GM18907 (cell line): ENCODE data around the gene CD79B.
"Not testable (repeated sequence)": the region's sequence is repeated elsewhere in the genome, so short reads cannot be mapped to it uniquely, and the experiment has no call there.

ENCODE experiments used
- ATAC-seq: cut with Tn5 transposase; IDR thresholded peaks from one replicate; pipeline ENCODE4 v1.9.1; 2021; ENCODE audit warnings: mild to moderate bottlenecking, moderate library complexity; ENCODE audit not compliant: unreplicated experiment

The CD79B gene

DNA sequence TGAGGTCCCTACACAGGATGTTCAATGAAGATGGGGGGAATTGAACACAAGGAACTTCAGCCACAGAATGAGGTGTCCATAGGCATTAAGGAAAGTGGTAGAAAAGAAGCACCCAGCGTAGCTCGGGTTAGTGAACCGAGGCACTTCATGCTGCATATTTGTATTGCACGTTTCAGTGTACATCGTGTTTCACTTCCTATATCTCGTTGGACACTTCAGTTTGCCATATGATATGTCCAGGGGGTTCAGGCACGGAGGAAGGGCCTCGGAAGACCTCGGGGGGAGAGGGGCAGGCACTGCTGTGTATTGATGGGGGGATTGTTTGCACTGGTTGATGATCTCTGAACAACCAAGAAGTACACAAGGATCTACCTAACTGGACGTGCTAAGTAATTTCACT lies 16.4 kb downstream of the CD79B start:
- ATAC-seq, result not testable (repeated sequence)

DNA sequence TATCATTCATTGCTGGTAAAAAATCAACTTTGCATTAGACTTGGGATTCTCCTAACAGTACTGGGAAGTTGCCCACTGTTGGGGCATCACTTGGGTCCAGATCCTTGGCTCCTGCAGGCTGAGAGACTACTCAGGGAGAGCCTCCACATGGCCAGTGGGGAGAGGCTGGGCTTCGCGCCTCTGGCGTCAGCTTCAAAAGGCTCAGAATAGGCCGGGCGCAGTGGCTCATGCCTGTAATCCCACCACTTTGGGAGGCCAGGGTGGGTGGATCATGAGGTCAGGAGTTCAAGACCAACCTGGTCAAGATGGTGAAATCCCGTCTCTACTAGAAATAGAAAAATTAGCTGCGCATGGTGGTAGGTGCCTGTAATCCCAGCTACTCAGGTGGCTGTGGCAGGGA lies 17.7 kb downstream of the CD79B start:
- ATAC-seq, result no peak

DNA sequence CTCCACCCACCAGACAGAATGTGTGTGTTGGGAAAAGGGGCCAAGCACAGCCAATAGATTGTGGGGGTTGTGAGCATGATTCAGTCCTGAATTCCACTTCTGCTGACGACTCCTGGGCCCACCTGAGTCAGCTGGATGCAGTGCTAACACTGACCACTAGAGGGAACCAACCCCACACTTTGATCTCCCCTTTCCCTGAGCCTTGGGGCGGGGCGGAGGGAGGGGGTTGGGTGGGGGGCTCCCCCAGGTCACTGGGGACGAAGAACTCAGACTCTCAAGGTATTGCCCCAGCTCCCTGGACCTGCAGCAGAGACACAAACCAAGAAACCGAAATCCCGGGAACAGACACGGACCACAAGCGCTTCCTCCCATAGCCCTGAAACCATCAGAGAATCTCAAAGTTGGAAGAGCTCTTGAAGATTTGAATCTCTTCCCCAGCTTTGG lies 20.5 kb downstream of the CD79B start:
- ATAC-seq, result no peak

DNA sequence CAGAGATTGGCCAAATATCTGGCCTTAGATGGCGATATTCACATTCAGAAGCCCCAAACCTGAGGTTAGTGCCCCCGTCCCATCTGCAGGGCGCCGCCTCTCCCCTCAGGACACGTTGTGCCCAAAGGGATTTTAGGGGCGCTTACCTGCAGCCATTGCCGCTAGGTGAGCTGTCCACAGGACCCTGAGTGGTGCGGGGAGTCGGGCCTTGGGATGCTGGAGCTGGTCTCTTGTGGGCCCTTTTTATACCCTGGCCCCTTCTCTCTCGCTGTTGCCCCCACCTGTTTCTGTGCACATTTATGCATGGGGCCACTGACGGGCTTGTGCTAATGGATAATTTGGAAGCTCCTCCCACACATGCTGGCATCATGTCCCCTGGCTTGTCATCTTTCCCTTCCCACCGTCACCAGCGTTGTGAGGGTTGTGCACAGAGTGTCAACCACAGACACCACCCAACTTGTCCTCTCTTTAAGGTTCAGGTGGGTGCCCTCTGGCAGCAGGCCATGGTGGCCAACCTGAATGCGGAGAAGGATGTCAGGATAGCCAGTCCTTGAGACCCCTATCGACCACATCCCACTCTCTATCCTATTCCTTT lies 21.0 kb downstream of the CD79B start, which contains the start of gene CSHL1:
CSHL1 (minus strand) TSS at position 218 of the 595 bp plus-strand sequence; CDS start at position 156, 62 bp downstream.
- ATAC-seq, result no peak

DNA sequence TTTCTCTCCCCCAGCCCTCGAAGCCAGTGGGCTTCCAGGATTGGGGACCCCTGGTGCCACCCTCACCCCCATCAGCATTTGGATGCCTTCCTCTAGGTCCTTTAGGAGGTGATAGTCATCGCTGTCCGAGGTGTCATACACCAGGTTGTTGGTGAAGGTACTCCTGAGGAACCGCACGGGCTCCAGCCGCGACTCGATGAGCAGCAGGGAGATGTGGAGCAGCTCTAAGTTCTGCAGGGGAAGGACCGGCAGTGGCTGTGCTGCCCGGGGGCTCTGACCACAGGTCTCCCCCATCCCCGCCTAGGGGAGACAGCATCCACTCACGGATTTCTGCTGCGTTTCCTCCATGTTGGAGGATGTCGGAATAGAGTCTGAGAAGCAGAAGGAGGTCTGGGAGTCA lies 22.0 kb downstream of the CD79B start:
- no peak for ATAC-seq

DNA sequence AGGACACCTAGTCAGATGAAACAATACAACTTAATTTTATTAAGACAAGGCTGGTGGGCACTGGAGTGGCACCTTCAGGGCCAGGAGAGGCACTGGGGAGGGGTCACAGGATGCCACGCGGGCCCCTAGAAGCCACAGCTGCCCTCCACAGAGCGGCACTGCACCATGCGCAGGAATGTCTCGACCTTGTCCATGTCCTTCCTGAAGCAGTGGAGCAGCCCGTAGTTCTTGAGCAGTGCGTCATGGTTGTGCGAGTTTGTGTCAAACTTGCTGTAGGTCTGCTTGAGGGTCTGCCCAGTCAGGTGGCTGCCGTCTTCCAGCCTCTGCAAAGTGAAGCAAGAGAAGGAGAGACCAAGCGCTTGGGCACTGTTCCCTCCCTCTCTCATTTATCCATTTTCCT lies 22.5 kb downstream of the CD79B start:
- not testable (repeated sequence) for ATAC-seq

DNA sequence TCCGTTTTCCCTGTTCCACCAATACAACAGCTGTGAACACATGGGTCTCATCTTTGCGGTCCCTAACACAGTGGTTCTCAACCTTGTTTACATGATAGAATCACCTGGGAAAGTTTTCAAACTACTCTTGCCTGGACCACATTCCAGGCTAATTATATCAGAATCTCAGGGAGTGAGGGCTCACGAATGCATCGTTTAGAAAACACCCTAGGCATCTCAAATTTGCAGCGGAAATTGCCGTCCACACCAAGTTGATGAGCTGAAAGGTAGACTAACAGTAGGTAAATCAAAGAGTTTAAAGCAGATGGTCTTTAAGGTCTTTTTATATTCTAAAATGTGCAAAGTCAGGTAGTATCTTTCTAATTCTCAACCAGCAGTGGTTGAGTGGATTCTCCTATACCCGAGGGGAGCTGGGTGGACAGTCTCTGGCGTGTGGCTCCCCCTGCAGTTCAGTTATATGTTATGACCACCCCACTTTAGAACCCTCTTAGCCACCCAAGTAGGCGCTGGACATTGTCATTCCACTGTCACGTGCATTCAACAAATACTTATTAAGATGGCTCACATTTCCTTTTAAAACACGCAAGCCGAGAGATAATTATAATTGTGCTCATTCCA lies 24.9 kb downstream of the CD79B start:
- ATAC-seq, result not testable (repeated sequence)

DNA sequence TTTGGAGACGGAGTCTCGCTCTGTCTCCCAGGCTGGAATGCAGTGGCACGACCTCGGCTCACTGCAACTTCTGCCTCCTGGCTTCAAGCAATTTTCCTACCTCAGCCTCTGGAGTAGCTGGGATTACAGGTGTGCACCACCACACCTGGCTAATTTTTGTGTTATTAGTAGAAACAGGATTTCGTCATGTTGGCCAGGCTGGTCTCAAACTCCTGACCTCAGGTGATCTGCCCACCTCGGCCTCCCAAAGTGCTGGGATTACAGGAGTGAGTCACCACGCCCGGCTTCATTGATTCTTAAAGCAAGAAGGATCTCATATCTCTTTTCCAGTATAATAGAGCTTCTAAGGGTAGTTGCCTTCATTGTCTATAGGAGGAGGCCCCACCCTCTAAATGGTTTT lies 27.3 kb downstream of the CD79B start:
- ATAC-seq, result not testable (repeated sequence)

DNA sequence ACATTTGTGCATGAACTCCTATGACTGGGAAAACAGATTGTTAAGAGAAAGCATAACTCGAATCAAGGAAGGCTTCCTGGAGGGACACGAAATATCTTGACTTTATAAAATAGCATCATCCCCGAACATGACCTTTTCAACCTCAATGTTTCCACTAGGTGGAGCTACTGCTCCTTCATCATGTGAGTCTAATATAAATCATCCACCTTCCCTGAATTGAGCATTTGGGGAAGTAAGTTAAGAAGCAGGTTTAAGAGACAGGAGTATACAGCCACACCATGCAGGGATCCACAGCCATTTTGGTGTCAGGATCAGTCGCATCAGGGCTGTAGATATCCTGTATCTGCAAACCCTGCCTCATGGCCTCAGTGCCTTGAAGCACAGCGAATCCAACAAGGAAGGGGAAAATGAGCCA lies 28.3 kb downstream of the CD79B start:
- ATAC-seq, result not testable (repeated sequence)

DNA sequence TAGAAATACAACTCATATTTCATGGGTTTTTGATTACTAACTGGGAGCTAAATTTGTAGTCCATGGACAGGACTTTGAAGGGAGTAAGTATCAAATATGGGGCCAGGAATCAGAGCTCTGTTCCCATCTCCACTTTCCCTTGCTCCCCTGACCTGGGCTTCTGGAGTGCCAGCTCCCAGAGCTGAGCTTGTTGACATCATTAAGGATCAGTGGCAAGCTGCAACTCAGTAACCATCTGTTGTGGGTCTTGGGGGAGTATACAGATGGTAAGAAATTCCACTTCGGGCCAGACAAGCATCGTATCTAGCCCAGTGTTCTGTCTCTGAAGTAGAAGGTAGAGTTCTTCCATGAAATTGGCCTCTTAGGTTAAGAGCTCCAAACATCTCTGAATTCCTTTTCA lies 30.2 kb downstream of the CD79B start:
- not testable (repeated sequence) for ATAC-seq

DNA sequence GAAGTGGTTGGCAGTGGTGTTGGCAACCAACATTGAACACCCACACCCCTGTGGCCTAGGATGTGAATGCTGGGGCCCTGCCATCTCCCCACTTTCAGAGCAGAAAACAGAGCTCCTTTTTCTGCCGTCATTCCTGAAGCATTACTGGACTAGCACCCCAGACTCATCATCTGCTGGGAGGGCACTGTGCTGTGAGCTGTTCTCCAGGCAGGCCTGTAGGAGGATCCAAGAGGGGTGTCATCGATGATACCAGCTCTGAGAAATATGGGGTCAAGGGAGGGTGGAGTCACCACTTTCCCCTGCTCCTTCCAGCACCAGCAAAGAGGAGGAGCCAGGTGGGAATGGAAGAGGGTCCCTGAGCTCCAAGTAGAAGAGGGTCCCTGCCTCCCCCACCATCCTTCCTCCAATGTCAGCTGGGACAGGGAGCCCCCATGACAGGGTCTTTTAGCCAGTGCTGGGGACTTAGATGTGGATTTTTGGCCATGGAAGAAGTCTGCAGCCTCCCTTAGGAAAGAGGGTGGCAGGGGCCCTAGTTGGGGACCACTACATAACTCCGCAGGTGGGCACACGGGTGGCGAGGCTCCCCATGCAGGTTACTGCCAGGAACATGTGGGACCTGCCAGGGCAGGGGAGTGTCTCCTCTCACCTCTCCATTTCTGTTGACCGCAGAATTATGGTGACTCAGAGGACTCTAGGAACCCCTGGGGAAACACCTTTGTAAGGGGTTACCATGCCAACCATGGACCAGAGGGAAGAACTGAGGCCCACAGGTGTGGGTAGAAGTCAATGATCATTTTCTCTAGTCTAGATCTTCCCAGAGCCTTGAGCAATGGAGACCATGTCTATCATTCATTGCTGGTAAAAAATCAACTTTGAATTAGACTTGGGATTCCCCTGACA lies 33.0 kb downstream of the CD79B start:
- ATAC-seq, result not testable (repeated sequence)

DNA sequence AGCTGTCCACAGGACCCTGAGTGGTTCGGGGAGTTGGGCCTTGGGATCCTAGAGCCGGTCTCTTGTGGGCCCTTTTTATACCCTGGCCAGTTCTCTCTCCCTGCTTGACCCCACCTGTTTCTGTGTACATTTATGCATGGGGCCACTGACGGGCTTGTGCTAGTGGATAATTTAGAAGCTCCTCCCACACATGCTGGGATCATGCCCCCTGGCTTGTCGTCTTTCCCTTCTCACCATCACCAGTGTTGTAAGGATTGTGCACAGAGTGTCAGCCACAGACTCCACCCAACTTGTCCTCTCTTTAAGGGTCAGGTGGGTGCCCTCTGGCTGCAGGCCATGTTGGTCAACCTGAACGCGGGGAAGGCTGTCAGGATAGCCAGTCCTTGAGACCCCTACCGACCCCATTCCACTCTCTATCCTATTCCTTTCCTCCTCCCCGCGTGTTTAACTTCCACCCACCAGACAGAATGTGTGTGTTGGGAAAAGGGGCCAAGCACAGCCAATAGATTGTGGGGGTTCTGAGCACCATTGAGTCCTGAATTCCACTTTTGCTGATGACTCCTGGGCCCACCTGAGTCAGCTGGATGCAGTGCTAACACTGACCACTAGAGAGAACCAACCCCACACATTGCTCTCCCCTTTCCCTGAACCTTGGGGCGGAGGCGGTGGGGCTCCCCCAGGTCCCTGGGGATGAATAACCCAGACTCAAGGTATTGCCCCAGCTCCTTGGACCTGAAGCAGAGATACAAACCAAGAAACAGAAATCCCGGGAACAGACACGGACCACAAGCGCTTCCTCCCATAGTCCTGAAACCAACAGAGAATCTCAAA lies 35.4 kb downstream of the CD79B start, which contains the start of gene CSH1:
CSH1 (minus strand) TSS at position 51 of the 831 bp plus-strand sequence. CDS start 63 bp downstream, outside the sequence.
- ATAC-seq, result not testable (repeated sequence)

DNA sequence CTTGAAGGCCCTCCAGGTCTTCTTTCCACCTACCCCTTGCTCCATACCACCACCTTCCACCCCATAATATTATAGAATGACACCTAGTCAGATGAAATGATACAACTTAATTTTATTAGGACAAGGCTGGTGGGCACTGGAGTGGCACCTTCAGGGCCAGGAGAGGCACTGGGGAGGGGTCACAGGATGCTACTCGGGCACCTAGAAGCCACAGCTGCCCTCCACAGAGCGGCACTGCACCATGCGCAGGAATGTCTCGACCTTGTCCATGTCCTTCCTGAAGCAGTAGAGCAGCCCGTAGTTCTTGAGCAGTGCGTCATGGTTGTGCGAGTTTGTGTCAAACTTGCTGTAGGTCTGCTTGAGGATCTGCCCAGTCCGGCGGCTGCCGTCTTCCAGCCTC lies 37.3 kb downstream of the CD79B start:
- ATAC-seq, result not testable (repeated sequence)

DNA sequence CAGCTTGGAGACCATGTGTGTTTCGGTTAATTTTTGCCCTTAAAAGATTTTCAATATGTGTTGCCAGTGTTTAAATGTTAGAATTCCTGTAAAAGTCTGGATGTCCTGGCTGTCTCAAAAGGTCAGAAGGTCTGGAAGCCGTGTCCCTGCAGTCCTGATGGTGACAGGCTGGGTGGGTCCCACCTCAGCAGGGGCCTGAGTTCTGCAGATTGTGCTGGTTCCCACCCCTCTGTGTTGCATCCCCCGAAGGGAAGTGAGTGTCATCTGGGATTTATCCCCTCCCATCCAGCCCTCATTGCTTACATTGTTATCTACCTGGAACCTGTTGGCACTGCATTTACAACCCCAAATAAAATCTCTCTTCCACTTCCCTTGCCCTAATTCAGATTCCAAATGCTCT lies 38.1 kb downstream of the CD79B start:
- ATAC-seq, result not testable (repeated sequence)

DNA sequence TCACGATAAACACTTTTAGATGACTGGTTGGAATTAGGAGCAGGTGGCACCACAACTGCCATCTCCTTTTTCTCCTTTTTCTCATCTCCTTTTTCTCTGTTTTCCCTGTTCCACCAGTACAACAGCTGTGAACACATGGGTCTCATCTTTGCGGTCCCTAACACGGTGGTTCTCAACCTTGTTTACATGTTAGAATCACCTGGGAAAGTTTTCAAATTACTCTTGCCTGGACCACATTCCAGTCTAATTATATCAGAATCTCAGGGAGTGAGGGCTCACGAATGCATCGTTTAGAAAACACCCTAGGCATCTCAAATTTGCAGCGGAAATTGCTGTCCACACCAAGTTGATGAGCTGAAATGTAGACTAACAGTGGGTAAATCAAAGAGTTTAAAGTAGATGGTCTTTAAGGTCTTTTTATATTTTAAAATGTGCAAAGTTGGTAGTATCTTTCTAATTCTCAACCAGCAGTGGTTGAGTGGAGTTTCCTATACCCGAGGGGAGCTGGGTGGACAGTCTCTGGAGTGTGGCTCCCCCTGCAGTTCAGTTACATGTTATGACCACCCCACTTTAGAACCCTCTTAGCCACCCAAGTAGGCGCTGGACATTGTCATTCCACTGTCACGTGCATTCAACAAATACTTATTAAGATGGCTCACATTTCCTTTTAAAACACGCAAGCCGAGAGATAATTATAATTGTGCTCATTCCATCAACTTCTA lies 39.7 kb downstream of the CD79B start:
- not testable (repeated sequence) for ATAC-seq

DNA sequence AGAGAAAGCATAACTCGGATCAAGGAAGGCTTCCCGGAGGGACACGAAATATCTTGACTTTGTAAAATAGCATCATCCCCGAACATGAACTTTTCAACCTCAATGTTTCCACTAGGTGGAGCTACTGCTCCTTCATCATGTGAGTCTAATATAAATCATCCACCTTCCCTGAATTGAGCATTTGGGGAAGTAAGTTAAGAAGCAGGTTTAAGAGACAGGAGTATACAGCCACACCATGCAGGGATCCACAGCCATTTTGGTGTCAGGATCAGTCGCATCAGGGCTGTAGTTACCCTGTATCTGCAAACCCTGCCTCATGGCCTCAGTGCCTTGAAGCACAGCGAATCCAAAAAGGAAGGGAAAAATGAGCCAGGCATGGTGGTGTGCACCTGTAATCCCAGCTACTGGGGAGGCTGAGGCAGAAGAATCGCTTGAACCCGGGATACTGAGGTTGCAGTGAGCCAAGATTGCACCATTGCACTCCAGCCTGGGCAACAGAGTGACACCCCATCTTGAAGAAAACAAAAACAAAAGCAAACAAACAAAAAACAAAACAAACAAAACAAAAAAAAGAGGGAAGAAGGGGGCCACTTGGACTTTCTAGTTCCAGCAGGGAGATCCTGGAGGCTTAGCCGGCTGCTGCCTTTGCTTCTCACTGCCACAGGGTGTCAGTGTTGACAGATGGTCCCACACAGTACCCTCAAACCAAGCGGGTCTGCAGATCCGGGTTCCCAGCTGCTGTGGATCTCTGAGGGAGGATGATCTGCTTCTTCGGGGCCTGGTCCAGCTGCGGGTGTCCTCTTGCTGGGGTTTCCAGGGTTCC lies 42.9 kb downstream of the CD79B start:
- not testable (repeated sequence) for ATAC-seq

DNA sequence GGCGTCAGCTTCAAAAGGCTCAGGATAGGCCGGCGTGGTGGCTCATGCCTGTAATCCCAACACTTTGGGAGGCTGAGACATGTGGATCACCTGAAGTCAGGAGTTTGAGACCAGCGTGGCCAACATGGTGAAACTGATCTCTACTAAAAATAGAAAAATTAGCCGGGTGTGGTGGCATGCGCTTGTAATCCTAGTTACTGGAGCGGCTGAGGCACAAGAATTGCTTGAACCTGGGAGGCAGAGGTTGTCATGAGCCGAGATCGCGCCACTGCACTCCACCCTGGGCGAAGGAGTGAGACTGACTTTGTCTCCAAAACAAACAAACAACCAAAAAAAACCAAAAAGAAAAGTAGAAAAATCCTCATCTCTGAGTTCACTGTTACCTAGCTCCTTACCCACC lies 47.0 kb downstream of the CD79B start:
- not testable (repeated sequence) for ATAC-seq

DNA sequence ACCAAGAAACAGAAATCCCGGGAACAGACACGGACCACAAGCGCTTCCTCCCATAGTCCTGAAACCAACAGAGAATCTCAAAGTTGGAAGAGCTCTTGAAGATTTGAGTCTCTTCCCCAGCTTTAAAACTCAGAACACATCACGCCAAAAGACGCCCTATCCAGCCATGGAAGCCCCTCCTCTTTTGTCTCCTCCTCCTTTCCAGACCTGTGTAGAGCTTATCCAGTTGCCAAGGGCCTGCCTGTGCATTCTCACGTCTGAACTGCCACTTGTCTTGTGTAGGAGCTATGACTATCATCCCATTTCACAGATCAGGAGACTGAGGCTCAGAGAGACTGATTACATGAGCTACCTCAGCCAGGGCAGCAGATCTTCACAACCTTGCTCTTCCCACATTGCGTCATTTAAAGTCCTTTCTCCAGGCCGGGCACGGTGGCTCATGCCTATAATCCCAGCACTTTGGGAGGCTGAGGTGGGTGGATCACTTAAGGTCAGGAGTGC lies 49.5 kb downstream of the CD79B start:
- not testable (repeated sequence) for ATAC-seq
